HCT116 (cell line): Measurements from ENCODE around the gene CIRBP. TPM values are rescaled to one million over a fixed set of nuclear protein-coding genes. Genes with fewer than 3 reads are reported as not detected.

Source experiments
- ATAC-seq: fragments of 200-7000 bp; cut with Tn5 transposase; 2 replicates; pipeline ENCODE4 v1.9.1; 2020; ENCODE audit warnings: mild to moderate bottlenecking, moderate library complexity
- BruUV-seq: library from RNA; stranded (reverse); fragments of 400-500 nt; replicated peaks from 2 replicates; lab custom pipeline; 2021; lab: Mats Ljungman, UMichigan
- CTCF ChIA-PET: fragments of 300-600 bp; sonication (Branson Sonifier 250); formaldehyde crosslinking; loops from one replicate; lab custom pipeline; 2021; ENCODE audit warnings: antibody characterized with exemption; lab: Charles Lee
- POLR2A ChIA-PET: fragments of 300-600, 350-600 bp; sonication (Branson Sonifier 250); formaldehyde crosslinking; loops from one replicate; lab custom pipeline; 2021; ENCODE audit warnings: antibody characterized with exemption; lab: Charles Lee
- RAD21 ChIA-PET, 2 experiments: fragments of 300-600 bp; sonication (Branson Sonifier 250); formaldehyde crosslinking; loops; one replicate each; lab custom pipeline; 2023; ENCODE audit warnings: low total read pairs in 2 of 2; ENCODE audit not compliant: uncharacterized antibody in 2 of 2, unreplicated experiment in 2 of 2, low non-redundant PET in 1 of 2; lab: Charles Lee
- DNase-seq: peaks from one replicate; pipeline ENCODE4 v3.0.0-alpha.2; 2010; ENCODE audit warnings: low read depth, low spot score
- H2AFZ ChIP-seq: fragments of 200-600 bp; shearing (Covaris generic), sonication (generic); 2 replicates; pipeline ENCODE4 v1.6.1; 2017; ENCODE audit warnings: low read depth, mixed run types, mixed read lengths, antibody characterized with exemption, low read length; ENCODE audit not compliant: poor library complexity, severe bottlenecking
- H3K27ac ChIP-seq: 2 replicates; pipeline ENCODE4 v1.5.1; 2012; ENCODE audit warnings: low read depth, low read length
- H3K27me3 ChIP-seq: fragments of 200-600 bp; sonication (generic); 2 replicates; pipeline ENCODE4 v1.6.1; 2016; ENCODE audit warnings: mixed run types, low read length, mixed read lengths; ENCODE audit not compliant: insufficient read depth
- H3K36me3 ChIP-seq, 2 experiments: fragments of 200-500 bp in 1 of 2; fragments of 200-600 bp in 1 of 2; sonication (Bioruptor generic) in 1 of 2; sonication (generic) in 1 of 2; 2 replicates each; pipeline versions ENCODE4 v1.5.1 to v1.6.1; 2014 to 2016; ENCODE audit warnings: low read length in 2 of 2, inconsistent platforms in 1 of 2, mixed read lengths in 1 of 2, mixed run types in 1 of 2; ENCODE audit not compliant: insufficient read depth in 2 of 2, control insufficient read depth in 1 of 2
- H3K4me1 ChIP-seq, 2 experiments: fragments of 200-600 bp in 1 of 2; sonication (generic) in 1 of 2; 2 replicates each; pipeline versions ENCODE4 v1.5.1 to v1.6.1; 2012 to 2017; ENCODE audit warnings: low read length in 2 of 2, inconsistent platforms in 1 of 2, mild to moderate bottlenecking in 1 of 2, mixed read lengths in 1 of 2, mixed run types in 1 of 2, moderate library complexity in 1 of 2; ENCODE audit not compliant: insufficient read depth in 2 of 2, control insufficient read depth in 1 of 2
- H3K4me2 ChIP-seq: fragments of 200-600 bp; sonication (generic); 2 replicates; pipeline ENCODE4 v1.6.1; 2017; ENCODE audit warnings: mixed run types, low read length, mixed read lengths
- H3K4me3 ChIP-seq, 2 experiments: fragments of 200-600 bp in 1 of 2; sonication (generic) in 1 of 2; replicated peaks in 1 of 2; 2 replicates each; pipeline ENCODE4 v1.5.1; 2011 to 2016; ENCODE audit warnings: low read length in 2 of 2, control low read depth in 1 of 2, low read depth in 1 of 2, mild to moderate bottlenecking in 1 of 2, mixed read lengths in 1 of 2, mixed run types in 1 of 2
- H3K79me2 ChIP-seq: fragments of 200-600 bp; sonication (generic); 2 replicates; pipeline ENCODE4 v1.6.1; 2017; ENCODE audit warnings: mild to moderate bottlenecking, mixed run types, low read length, moderate library complexity, mixed read lengths; ENCODE audit not compliant: insufficient read depth
- H3K9ac ChIP-seq: fragments of 200-600 bp; sonication (generic); 2 replicates; pipeline ENCODE4 v1.6.1; 2016; ENCODE audit warnings: low read length, mixed read lengths
- H3K9me2 ChIP-seq: fragments of 200-600 bp; sonication (generic), shearing (Covaris generic); 2 replicates; pipeline ENCODE4 v1.6.1; 2017; ENCODE audit warnings: mixed run types, mild to moderate bottlenecking, moderate library complexity; ENCODE audit not compliant: insufficient read depth
- H3K9me3 ChIP-seq, 2 experiments: fragments of 200-500 bp in 1 of 2; fragments of 200-600 bp in 1 of 2; sonication (Bioruptor generic) in 1 of 2; sonication (generic) in 1 of 2; 2 replicates each; pipeline ENCODE4 v1.6.1; 2014 to 2017; ENCODE audit warnings: low read length in 2 of 2, mixed read lengths in 2 of 2, inconsistent platforms in 1 of 2, low read depth in 1 of 2, mild to moderate bottlenecking in 1 of 2, mixed run types in 1 of 2, moderate library complexity in 1 of 2; ENCODE audit not compliant: control insufficient read depth in 1 of 2, insufficient read depth in 1 of 2
- H4K20me1 ChIP-seq: fragments of 200-600 bp; sonication (generic), shearing (Covaris generic); 2 replicates; pipeline ENCODE4 v1.6.1; 2017; ENCODE audit warnings: mixed run types, mild to moderate bottlenecking, moderate library complexity; ENCODE audit not compliant: insufficient read depth
- ATF3 ChIP-seq: IDR thresholded peaks from 2 replicates; pipeline ENCODE4 v1.6.1; 2012
- CBX3 ChIP-seq: IDR thresholded peaks from 2 replicates; pipeline ENCODE4 v1.6.1; 2012; ENCODE audit warnings: low read depth
- CTCF ChIP-seq, 3 experiments: fragments of 200-600 bp in 1 of 3; sonication (generic) in 1 of 3; IDR thresholded peaks in 2 of 3; conservative IDR thresholded peaks in 1 of 3; 2 replicates each; pipeline ENCODE4 v1.5.1; 2012 to 2017; ENCODE audit warnings: low read depth in 2 of 3, low read length in 2 of 3, antibody characterized with exemption in 1 of 3, borderline replicate concordance in 1 of 3, control low read depth in 1 of 3, mild to moderate bottlenecking in 1 of 3, mixed read lengths in 1 of 3, mixed run types in 1 of 3, moderate library complexity in 1 of 3; ENCODE audit not compliant: insufficient read depth in 1 of 3
- ELF1 ChIP-seq: IDR thresholded peaks from 2 replicates; pipeline ENCODE4 v1.6.1; 2012; ENCODE audit warnings: low read depth, borderline replicate concordance
- MAX ChIP-seq: IDR thresholded peaks from 2 replicates; pipeline ENCODE4 v1.6.1; 2012
- RAD21 ChIP-seq: IDR thresholded peaks from 2 replicates; pipeline ENCODE4 v1.6.1; 2012; ENCODE audit warnings: low read depth, mild to moderate bottlenecking
- ZFX ChIP-seq: fragments of 450-650 bp; IDR thresholded peaks from 2 replicates; pipeline ENCODE4 v1.6.1; 2017
- intact Hi-C: fragments of 100-400 bp; cut with micrococcal nuclease; formaldehyde crosslinking; loops from 2 replicates; pipeline ENCODE4 v1.10.0; 2022
- total RNA-seq: library from RNA; stranded (reverse); gene quantifications from one replicate; pipeline ENCODE4 v1.2.1, GENCODE V29; 2021; ENCODE audit not compliant: unreplicated experiment

CIRBP gene
- total RNA-seq, 1 experiment from 2014 or later = 276 TPM

GRCh38 chr19:1283207-1283916, 14.2 kb downstream of the CIRBP start (continued):
- TF ChIP-seq CTCF (IDR thresholded peaks at IDR 0.05 in 2 of 3, conservative IDR thresholded peaks at IDR 0.05 in 1 of 3; ENCODE audit: borderline replicate concordance in 1 of 3, insufficient read depth in 1 of 3, low read depth in 2 of 3, low read length in 2 of 3) = no peak

GRCh38 chr19:1283917-1284292, 14.8 kb downstream of the CIRBP start:
- no TSS peak for BruUV-seq
- CTCF ChIA-PET = no interaction called here
- intact Hi-C loops = no loop called here

More at GRCh38 chr19:1283917-1284292, 14.8 kb downstream of the CIRBP start:
- POLR2A ChIA-PET = no interaction called here
- H3K9me3 ChIP-seq = no peaks in the 10 kb centered on the region
- H3K4me2 ChIP-seq = no peak overlapping the region
- no peaks in the 10 kb centered on the region; the same call in 1 of the 2 replicates for H3K79me2 ChIP-seq
- DNase-seq (no peak), ATAC-seq (no peak)
- RAD21 ChIA-PET = no interaction called here
- H2AFZ ChIP-seq = no peak overlapping the region
- TF ChIP-seq CBX3 (no peak), ELF1 (no peak), MAX (no peak), ATF3 (no peak), RAD21 (no peak), ZFX (no peak)
- TF ChIP-seq, all 23 proteins: peak for 0
- Histone ChIP-seq H3K9me2 (no peaks in the 10 kb centered on the region), H3K36me3 (peaks cover 0 to 7% of the 10 kb centered on the region in 2 experiments; a peak in 1 of 4 replicates), H3K4me3 (no peak overlapping the region), H3K27ac (no peak overlapping the region), H3K27me3 (no peaks in the 10 kb centered on the region), H3K4me1 (peaks cover 5 to 22% of the 10 kb centered on the region in 2 experiments; a peak in 2 of 4 replicates), H4K20me1 (no peaks in the 10 kb centered on the region), H3K9ac (no peak overlapping the region)
